ENCODE measurements around the gene TIAM2. TPM values are rescaled to one million over a fixed set of nuclear protein-coding genes. Genes with fewer than 3 reads are reported as not detected.

The TIAM2 gene
- total RNA-seq, 2 experiments from 2014 or later, result 5.4 to 6.2 TPM

- H3K36me3 ChIP-seq (ENCODE audit: insufficient read depth, low read length), result no peaks in the 10 kb centered on the region
- H2AFZ ChIP-seq (ENCODE audit: low read length), result no peak overlapping the region; the same call in 1 of the 2 replicates
- H3K79me2 ChIP-seq (ENCODE audit: insufficient read depth, low read depth, low read length), result no peaks in the 10 kb centered on the region
- CTCF ChIA-PET (ENCODE audit: unreplicated experiment), result no interaction called here
- DNase-seq (ENCODE audit: low spot score), result no peak
- no peak overlapping the region for H3K4me2 ChIP-seq (ENCODE audit: low read length)
- POLR2A ChIA-PET, result interaction anchor here (1.3 kb wide), 1 partner anchor 16 kb away, joined by 3 read pairs; no protein-coding TSS in a partner anchor
- intact Hi-C loops (cut with micrococcal nuclease; ENCODE audit: unreplicated experiment), result no loop called here
- no peaks in the 10 kb centered on the region for H4K20me1 ChIP-seq (ENCODE audit: insufficient read depth, low read length)
- no peaks in the 10 kb centered on the region for H3K9me3 ChIP-seq (ENCODE audit: low read length)
- TF ChIP-seq EZH2phosphoT487 (IDR thresholded peaks at IDR 0.05; ENCODE audit: borderline replicate concordance, low read depth, low read length) (no peak), CTCF (conservative IDR thresholded peaks at IDR 0.05; ENCODE audit: low read length) (no peak)
- no peaks in the 10 kb centered on the region for H3K4me1 ChIP-seq (ENCODE audit: insufficient read depth, low read length, poor library complexity, severe bottlenecking)
- H3K27ac ChIP-seq (ENCODE audit: low read depth, low read length, poor library complexity, severe bottlenecking), result no peak overlapping the region
- H3K4me3 ChIP-seq (ENCODE audit: low read depth, low read length, poor library complexity, severe bottlenecking), result no peak overlapping the region
- no peaks in the 10 kb centered on the region for H3K9me2 ChIP-seq (ENCODE audit: insufficient read depth, low read length)
- BruUV-seq (replicated peaks), result no TSS peak
These were observed 127.3 kb downstream of the TIAM2 start for GRCh38 chr6:155122199-155122950.

DNA sequence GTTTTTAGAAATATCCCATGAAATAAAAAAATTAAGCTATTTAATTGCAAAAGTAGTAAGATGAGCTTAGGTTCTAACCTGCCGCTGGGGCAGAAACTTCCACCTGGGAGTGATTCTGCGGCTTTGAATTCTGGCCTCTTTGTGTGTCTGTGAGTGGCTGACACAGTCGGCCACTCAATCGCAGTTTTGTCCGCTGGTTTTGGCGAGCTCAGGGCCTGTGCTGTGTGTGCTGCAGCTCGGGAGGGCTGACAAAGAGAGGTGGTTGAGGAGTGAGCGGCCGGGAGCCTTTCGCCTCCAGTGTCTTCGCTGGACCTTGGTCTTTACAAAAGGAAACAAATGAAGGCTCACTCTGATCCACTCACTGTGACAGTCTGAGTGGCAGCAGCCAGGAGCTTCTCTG, 128.4 kb downstream of the TIAM2 start:
- no TSS peak for BruUV-seq (replicated peaks)
- POLR2A ChIA-PET, result no interaction called here
- Histone ChIP-seq H3K36me3 (ENCODE audit: insufficient read depth, low read length) (no peaks in the 10 kb centered on the region), H2AFZ (ENCODE audit: low read length) (no peak overlapping the region), H3K4me2 (ENCODE audit: low read length) (no peak overlapping the region), H3K9me2 (ENCODE audit: insufficient read depth, low read length) (no peaks in the 10 kb centered on the region), H3K27ac (ENCODE audit: low read depth, low read length, poor library complexity, severe bottlenecking) (no peak overlapping the region), H3K4me1 (ENCODE audit: insufficient read depth, low read length, poor library complexity, severe bottlenecking) (no peaks in the 10 kb centered on the region), H3K4me3 (ENCODE audit: low read depth, low read length, poor library complexity, severe bottlenecking) (no peak overlapping the region), H3K9me3 (ENCODE audit: low read length) (no peaks in the 10 kb centered on the region), H4K20me1 (ENCODE audit: insufficient read depth, low read length) (no peaks in the 10 kb centered on the region), H3K79me2 (ENCODE audit: insufficient read depth, low read depth, low read length) (no peaks in the 10 kb centered on the region)
- no peak for TF ChIP-seq EZH2phosphoT487 (IDR thresholded peaks at IDR 0.05; ENCODE audit: borderline replicate concordance, low read depth, low read length)
- TF ChIP-seq CTCF (conservative IDR thresholded peaks at IDR 0.05; ENCODE audit: low read length), result no peak
- DNase-seq (ENCODE audit: low spot score), result no peak
- CTCF ChIA-PET (ENCODE audit: unreplicated experiment), result no interaction called here
- intact Hi-C loops (cut with micrococcal nuclease; ENCODE audit: unreplicated experiment), result no loop called here

- H3K4me1 ChIP-seq (ENCODE audit: insufficient read depth, low read length, poor library complexity, severe bottlenecking), result no peaks in the 10 kb centered on the region
- CTCF ChIA-PET (ENCODE audit: unreplicated experiment), result no interaction called here
- H3K9me2 ChIP-seq (ENCODE audit: insufficient read depth, low read length), result no peaks in the 10 kb centered on the region
- H3K79me2 ChIP-seq (ENCODE audit: insufficient read depth, low read depth, low read length), result no peaks in the 10 kb centered on the region
- H3K4me3 ChIP-seq (ENCODE audit: low read depth, low read length, poor library complexity, severe bottlenecking), result no peak overlapping the region
- TF ChIP-seq CTCF (conservative IDR thresholded peaks at IDR 0.05; ENCODE audit: low read length) (no peak), EZH2phosphoT487 (IDR thresholded peaks at IDR 0.05; ENCODE audit: borderline replicate concordance, low read depth, low read length) (no peak)
- no peak overlapping the region for H3K27ac ChIP-seq (ENCODE audit: low read depth, low read length, poor library complexity, severe bottlenecking)
- no peaks in the 10 kb centered on the region for H4K20me1 ChIP-seq (ENCODE audit: insufficient read depth, low read length)
- H3K4me2 ChIP-seq (ENCODE audit: low read length), result no peak overlapping the region
- no TSS peak for BruUV-seq (replicated peaks)
- intact Hi-C loops (cut with micrococcal nuclease; ENCODE audit: unreplicated experiment), result no loop called here
- no peaks in the 10 kb centered on the region for H3K9me3 ChIP-seq (ENCODE audit: low read length)
- POLR2A ChIA-PET, result no interaction called here
- DNase-seq (ENCODE audit: low spot score), result no peak
- H2AFZ ChIP-seq (ENCODE audit: low read length), result no peak overlapping the region
- H3K36me3 ChIP-seq (ENCODE audit: insufficient read depth, low read length), result no peaks in the 10 kb centered on the region
These were observed 130.8 kb downstream of the TIAM2 start for GRCh38 chr6:155125906-155126305.
